GM12878 (cell line): ENCODE data around the gene UBE2L6.

ENCODE experiments used
- BCLAF1 ChIP-seq: fragments of 450-650 bp; IDR thresholded peaks from 2 replicates; pipeline ENCODE4 v1.6.1; 2017; ENCODE audit warnings: antibody characterized with exemption, mild to moderate bottlenecking, moderate library complexity
- CTCF ChIP-seq, 3 experiments: IDR thresholded peaks in 2 of 3; conservative IDR thresholded peaks in 1 of 3; 2 replicates each; pipeline ENCODE4 v1.5.1; 2011; ENCODE audit warnings: low read depth in 3 of 3, low read length in 3 of 3, mild to moderate bottlenecking in 3 of 3, control low read depth in 2 of 3, moderate library complexity in 2 of 3, inconsistent platforms in 1 of 3, mixed read lengths in 1 of 3; ENCODE audit not compliant: control insufficient read depth in 2 of 3, insufficient read depth in 1 of 3; ENCODE audit errors: extremely low read depth in 1 of 3
- EP300 ChIP-seq, 2 experiments: fragments of 150-350 bp in 1 of 2; IDR thresholded peaks; 2 replicates each; pipeline ENCODE4 v1.6.1; 2011 to 2012; ENCODE audit warnings: low read depth in 2 of 2, low read length in 2 of 2, borderline replicate concordance in 1 of 2, improper control_type of control experiment in 1 of 2, inconsistent platforms in 1 of 2; ENCODE audit not compliant: control insufficient read depth in 1 of 2
- EZH2 ChIP-seq: IDR thresholded peaks from 2 replicates; pipeline ENCODE4 v1.6.1; 2012; ENCODE audit warnings: low read depth, mild to moderate bottlenecking, control low read depth, inconsistent platforms, low read length, borderline replicate concordance; ENCODE audit not compliant: control insufficient read depth
- GABPA ChIP-seq: IDR thresholded peaks from 2 replicates; pipeline ENCODE4 v1.6.1; 2014; ENCODE audit warnings: antibody characterized with exemption, low read depth, mild to moderate bottlenecking, inconsistent platforms
- HCFC1 ChIP-seq: fragments of 150-350 bp; IDR thresholded peaks from 2 replicates; pipeline ENCODE4 v1.6.1; 2014; ENCODE audit warnings: low read length
- PAX5 ChIP-seq: IDR thresholded peaks from 2 replicates; pipeline ENCODE4 v1.6.1; 2011; ENCODE audit warnings: low read depth, low read length, borderline replicate concordance
- RAD21 ChIP-seq: IDR thresholded peaks from 2 replicates; pipeline ENCODE4 v1.6.1; 2011; ENCODE audit warnings: mild to moderate bottlenecking, low read depth, low read length, moderate library complexity; ENCODE audit not compliant: insufficient read depth
- RCOR1 ChIP-seq: conservative IDR thresholded peaks from 2 replicates; pipeline ENCODE4 v1.6.1; 2012; ENCODE audit warnings: low read depth, low read length, improper control_type of control experiment
- ZBTB33 ChIP-seq: fragments of 450-650 bp; IDR thresholded peaks from 2 replicates; pipeline ENCODE4 v1.6.1; 2017; ENCODE audit warnings: mild to moderate bottlenecking
- TF ChIP-seq, protein P1 (sequence below): IDR thresholded peaks from 2 replicates; pipeline ENCODE4 v1.6.1; 2012; ENCODE audit warnings: low read depth, low read length, improper control_type of control experiment
- TF ChIP-seq, protein P2 (sequence below): IDR thresholded peaks from 2 replicates; pipeline ENCODE4 v1.6.1; 2011; ENCODE audit warnings: mild to moderate bottlenecking, low read depth, low read length, moderate library complexity; ENCODE audit not compliant: insufficient replicate concordance

- TF ChIP-seq EP300 (IDR thresholded peaks at IDR 0.05; ENCODE audit: borderline replicate concordance in 1 of 2, control insufficient read depth in 1 of 2, low read depth in 2 of 2, low read length in 2 of 2) (no peak), CTCF (IDR thresholded peaks at IDR 0.05 in 2 of 3, conservative IDR thresholded peaks at IDR 0.05 in 1 of 3; ENCODE audit: control insufficient read depth in 2 of 3, extremely low read depth in 1 of 3, insufficient read depth in 1 of 3, low read depth in 3 of 3, low read length in 3 of 3) (no peak), HCFC1 (no peak), GABPA (no peak), RCOR1 (no peak), PAX5 (no peak), ZBTB33 (no peak), RAD21 (no peak), BCLAF1 (no peak), EZH2 (no peak)
- TF ChIP-seq, protein P1, sequence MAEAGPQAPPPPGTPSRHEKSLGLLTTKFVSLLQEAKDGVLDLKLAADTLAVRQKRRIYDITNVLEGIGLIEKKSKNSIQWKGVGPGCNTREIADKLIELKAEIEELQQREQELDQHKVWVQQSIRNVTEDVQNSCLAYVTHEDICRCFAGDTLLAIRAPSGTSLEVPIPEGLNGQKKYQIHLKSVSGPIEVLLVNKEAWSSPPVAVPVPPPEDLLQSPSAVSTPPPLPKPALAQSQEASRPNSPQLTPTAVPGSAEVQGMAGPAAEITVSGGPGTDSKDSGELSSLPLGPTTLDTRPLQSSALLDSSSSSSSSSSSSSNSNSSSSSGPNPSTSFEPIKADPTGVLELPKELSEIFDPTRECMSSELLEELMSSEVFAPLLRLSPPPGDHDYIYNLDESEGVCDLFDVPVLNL: no peak
- TF ChIP-seq, protein P2, sequence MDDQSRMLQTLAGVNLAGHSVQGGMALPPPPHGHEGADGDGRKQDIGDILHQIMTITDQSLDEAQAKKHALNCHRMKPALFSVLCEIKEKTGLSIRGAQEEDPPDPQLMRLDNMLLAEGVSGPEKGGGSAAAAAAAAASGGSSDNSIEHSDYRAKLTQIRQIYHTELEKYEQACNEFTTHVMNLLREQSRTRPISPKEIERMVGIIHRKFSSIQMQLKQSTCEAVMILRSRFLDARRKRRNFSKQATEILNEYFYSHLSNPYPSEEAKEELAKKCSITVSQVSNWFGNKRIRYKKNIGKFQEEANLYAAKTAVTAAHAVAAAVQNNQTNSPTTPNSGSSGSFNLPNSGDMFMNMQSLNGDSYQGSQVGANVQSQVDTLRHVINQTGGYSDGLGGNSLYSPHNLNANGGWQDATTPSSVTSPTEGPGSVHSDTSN: no peak
Measured at GRCh38 chr11:57584341-57584740, 16.9 kb upstream of the UBE2L6 start.
